ENCODE results near the gene BORA.
A peak's percentile ranks its signal among the peaks of the same experiment; 100 is the strongest.
"Not testable (repeated sequence)": the region's sequence is repeated elsewhere in the genome, so short reads cannot be mapped to it uniquely, and the experiment has no call there.

The BORA gene

DNA sequence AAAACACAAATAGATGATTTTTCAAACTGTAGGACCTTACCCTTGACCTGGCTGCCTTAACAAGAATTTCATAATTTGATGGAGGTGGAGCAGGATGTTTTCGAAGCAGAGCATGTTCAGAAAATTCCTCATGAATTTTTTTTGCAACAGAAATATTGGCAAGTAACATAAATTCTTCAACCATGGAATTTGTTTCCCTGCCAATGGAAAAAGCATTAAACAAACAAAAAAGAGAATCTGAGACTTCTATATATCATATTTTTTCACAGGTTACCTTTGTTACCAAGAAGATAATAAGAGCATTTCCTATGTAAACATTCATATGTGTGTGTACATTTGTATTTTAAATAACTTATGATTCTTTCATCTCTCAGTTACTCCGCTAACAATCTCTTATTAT, 35.7 kb downstream of the BORA start:
- no peak for DNase-seq

DNA sequence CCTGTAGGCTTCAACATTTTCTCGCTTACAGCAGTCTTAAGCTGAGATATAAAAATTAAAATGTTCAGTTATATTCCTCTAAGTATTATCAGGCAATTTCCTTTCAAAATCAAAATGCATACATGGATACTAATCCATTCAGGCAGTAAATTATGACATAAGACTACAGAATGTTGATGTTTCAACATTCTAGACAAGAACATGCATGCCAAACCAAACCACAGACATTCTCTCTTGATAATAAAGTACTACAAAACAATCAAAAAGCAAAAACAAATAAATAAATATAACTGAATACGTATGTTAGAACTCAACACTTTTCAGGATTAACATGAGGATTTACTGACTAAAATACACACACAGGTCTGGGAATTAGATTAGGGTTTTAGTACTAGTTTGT, 46.3 kb downstream of the BORA start:
- no peak for DNase-seq

DNA sequence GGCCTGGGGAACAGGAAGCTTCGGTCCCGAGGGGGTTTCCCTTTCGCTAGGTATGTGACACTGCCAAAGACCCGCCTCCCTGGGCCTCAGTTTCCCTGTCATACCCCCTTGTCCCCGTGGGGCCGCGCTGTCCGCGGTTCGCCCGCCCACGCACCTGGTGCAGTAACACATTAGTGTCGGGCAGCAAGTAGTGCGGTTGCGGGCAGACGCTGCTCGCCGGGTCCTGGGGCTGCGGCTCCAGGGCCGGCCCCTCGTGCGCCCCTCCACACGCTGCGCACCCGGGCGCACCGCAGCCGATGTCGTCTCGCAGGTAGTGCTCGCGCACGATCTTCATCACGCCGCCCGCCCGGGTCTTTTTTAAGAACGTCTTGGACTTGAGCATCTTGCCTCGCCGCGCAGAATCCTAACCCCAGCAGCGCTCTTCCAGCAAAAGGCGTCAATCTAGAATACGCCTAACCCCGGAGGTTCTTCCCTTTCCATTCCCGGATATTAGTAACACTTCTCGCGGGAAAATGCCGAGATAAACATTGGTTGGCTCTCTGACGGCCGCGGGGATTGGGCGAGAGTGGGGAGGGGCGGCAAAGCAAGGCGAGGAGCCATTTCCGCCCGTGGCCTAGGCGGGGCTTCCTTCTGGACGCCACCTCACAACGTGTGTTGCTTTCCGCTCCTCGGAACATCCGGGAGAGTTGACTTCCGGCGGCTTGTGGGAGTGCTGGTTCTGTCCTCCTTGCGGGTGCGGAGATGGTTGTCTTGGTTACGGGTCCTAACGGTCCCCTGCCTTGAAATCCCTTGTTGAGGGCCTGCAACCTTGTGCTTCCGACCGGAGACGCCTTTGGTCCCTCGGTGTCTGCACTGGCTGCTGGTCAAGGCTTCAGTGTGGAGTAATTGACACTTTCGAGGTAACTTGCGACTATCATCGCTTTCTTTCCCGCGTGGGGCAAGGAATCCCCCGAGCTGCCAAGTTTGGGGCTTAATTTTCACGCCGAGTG, 54.0 kb downstream of the BORA start, which contains the start of the genes DIS3 and PIBF1:
Gene DIS3, minus strand, starts transcription at position 450 of the 989 bp plus-strand sequence. Its CDS starts 68 bp downstream, at position 382.
Gene PIBF1, plus strand, starts transcription at position 683 of the 989 bp plus-strand sequence. CDS start 1,337 bp downstream, outside the sequence.
- DNase-seq: peak; percentile 98 to 99 (median 98)

DNA sequence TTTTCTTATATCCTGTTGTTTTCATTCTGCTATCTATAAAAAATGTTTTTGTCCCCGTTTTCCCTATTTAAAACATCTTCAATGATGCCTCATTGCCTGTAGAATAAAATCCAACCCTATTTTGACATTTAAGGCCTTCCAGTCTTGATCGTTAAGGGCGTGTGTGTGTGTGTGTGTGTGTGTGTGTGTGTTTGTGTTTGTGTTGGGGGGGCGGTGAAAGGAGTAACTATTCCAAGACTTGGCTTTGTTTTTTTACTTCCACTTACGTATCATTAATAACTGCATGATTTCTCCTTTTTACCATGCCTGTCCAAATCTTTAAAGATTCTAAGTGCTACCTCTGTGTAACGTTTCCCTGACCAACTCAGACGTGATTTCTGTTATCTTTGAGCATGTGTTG, 55.0 kb downstream of the BORA start:
- peak in 1 of 4 experiments; percentile 18 for DNase-seq

DNA sequence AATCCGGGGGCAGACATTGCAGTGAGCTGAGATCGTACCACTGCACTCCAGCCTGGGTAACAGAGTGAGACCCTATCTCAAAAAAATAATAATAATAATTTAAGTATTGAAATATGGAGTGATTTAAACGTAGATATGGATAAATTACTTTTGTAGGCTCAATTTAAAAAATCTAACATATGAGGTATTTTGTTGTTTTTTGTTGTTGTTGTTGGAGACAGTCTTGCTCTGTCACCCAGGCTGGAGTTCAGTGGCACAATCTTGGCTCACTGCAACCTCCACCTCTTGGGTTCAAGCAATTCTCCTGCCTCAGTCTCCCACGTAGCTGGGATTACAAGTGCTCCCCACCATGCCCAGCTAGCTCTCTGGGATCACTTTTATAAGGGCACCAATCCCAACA, 57.0 kb downstream of the BORA start:
- not testable (repeated sequence) for DNase-seq

DNA sequence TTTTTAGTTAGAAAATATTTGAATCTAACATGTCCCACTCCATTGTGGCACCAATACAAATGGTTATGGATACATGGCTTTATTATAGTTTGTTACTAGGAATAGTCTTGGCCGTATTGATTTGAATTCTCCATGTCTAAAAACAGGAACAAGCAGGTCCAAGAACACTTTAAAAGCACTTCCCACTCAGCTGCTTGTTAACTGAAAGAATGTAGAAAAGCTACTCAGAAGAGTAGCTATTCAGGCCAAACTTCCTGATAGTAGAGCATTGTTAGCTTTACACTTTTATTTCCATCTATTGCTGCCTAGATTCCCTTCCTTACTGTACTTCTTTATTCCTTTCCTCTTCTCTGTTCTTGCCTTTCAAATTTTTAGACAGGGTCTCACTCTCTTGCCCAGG, 61.1 kb downstream of the BORA start:
- DNase-seq: peak in 2 of 4 experiments; percentile 28 to 34

DNA sequence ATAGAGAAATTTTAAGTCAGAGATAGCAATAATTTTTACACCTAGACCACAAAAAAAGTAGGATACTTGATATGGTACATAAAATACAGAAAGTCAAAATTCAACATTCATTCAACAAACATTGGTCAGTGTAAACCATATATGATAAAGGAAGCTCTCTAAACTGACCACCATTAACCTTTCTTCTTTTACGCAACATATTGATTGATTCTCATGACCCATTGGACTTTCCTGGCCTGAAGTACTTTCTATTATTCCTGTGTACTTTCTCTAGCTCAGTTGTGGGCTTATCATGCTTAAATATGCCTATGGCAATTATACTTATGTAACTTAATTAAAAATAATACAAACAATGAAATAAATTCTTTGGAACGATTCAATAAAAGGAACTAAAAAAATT, 64.9 kb downstream of the BORA start:
- DNase-seq: no peak

DNA sequence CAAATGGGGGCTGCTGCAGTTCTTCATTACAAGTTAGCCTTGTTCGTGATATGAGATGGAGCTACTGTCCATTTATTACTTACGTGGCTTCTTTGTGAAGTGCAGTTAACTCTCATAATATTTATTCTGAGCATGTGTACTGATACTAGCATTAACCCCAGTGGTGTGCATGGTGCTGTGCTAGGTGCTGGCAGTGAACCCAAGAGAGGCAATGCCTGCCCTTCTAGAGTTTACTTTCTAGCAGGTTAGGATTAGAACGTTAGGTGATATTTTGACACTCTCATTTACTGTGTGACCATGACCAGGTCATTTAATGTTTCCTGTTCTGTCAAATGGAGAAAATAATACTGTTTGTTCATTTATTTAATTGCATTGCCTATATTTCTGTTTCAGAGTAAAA, 71.1 kb downstream of the BORA start:
- no peak for DNase-seq

DNA sequence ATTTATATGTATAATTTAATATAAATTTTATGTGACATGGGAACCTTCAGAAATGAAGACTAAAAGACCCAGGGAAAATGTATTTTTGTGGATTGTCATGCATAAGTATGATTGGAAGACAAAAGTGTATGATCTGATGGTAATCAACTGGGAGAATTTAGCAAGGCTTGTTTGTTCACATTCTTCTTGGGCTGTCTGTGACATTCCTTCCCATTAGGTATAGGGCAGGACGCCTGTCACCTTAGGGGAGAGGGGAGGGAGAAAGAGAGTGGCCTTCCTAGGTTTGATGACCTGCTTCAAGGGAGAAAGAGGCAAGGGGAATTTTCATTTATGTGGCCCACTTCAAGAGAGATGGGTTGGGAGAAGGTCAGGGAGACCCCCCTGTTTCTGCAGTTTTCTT, 76.6 kb downstream of the BORA start:
- DNase-seq: no peak
